H9 (cell line): ENCODE results near the gene PTPN12. TPM values are rescaled to one million over a fixed set of nuclear protein-coding genes. Genes with fewer than 3 reads are reported as not detected.

Experiments used
- DNase-seq: peaks from one replicate; pipeline ENCODE4 v3.0.0-alpha.2; 2017
- H2AFZ ChIP-seq: one replicate; pipeline ENCODE4 v1.6.1; 2013; ENCODE audit warnings: mild to moderate bottlenecking, low read length, control low read depth, moderate library complexity
- H2AK5ac ChIP-seq: 2 replicates; pipeline ENCODE4 v1.6.1; 2013; ENCODE audit warnings: low read length, control low read depth, mixed read lengths; ENCODE audit not compliant: insufficient read length
- H2BK120ac ChIP-seq: one replicate; pipeline ENCODE4 v1.6.1; 2013; ENCODE audit warnings: low read depth, mild to moderate bottlenecking, low read length, control low read depth, inconsistent platforms; ENCODE audit not compliant: poor library complexity, severe bottlenecking
- H2BK12ac ChIP-seq: 2 replicates; pipeline ENCODE4 v1.6.1; 2013; ENCODE audit warnings: low read length, control low read depth, mixed read lengths, low read depth; ENCODE audit not compliant: insufficient read length
- H2BK15ac ChIP-seq: 2 replicates; pipeline ENCODE4 v1.6.1; 2013; ENCODE audit warnings: low read depth, low read length, control low read depth
- H2BK20ac ChIP-seq: one replicate; pipeline ENCODE4 v1.6.1; 2013; ENCODE audit warnings: low read depth, mild to moderate bottlenecking, low read length, control low read depth, inconsistent platforms; ENCODE audit not compliant: poor library complexity, severe bottlenecking
- H2BK5ac ChIP-seq: 2 replicates; pipeline ENCODE4 v1.6.1; 2013; ENCODE audit warnings: low read length, control low read depth, mixed read lengths; ENCODE audit not compliant: insufficient read length
- H3K14ac ChIP-seq: 2 replicates; pipeline ENCODE4 v1.6.1; 2013; ENCODE audit warnings: low read length, control low read depth; ENCODE audit not compliant: insufficient read depth
- H3K18ac ChIP-seq: 2 replicates; pipeline ENCODE4 v1.6.1; 2013; ENCODE audit warnings: low read depth, mild to moderate bottlenecking, mixed read lengths, low read length, control low read depth; ENCODE audit not compliant: insufficient read length
- H3K23ac ChIP-seq: 2 replicates; pipeline ENCODE4 v1.6.1; 2013; ENCODE audit warnings: low read length, control low read depth, mixed read lengths, low read depth; ENCODE audit not compliant: insufficient read length
- H3K23me2 ChIP-seq: 2 replicates; pipeline ENCODE4 v1.6.1; 2013; ENCODE audit warnings: low read depth, mild to moderate bottlenecking, mixed read lengths, low read length, control low read depth; ENCODE audit not compliant: insufficient read length, poor library complexity, severe bottlenecking
- H3K27ac ChIP-seq: 2 replicates; pipeline ENCODE4 v1.5.1; 2013; ENCODE audit warnings: low read length, control low read depth, mixed read lengths, low read depth; ENCODE audit not compliant: insufficient read length
- H3K27me3 ChIP-seq: 2 replicates; pipeline ENCODE4 v1.6.1; 2013; ENCODE audit warnings: low read length, control low read depth, inconsistent platforms; ENCODE audit not compliant: insufficient read depth
- H3K4ac ChIP-seq: 2 replicates; pipeline ENCODE4 v1.6.1; 2013; ENCODE audit warnings: low read depth, mild to moderate bottlenecking, control low read depth, inconsistent platforms, low read length, moderate library complexity
- H3K4me1 ChIP-seq: 2 replicates; pipeline ENCODE4 v1.6.1; 2013; ENCODE audit warnings: low read length, control low read depth, inconsistent platforms; ENCODE audit not compliant: insufficient read depth
- H3K4me2 ChIP-seq: 2 replicates; pipeline ENCODE4 v1.6.1; 2013; ENCODE audit warnings: low read length, control low read depth, mixed read lengths; ENCODE audit not compliant: insufficient read length, insufficient read depth
- H3K56ac ChIP-seq: 2 replicates; pipeline ENCODE4 v1.6.1; 2013; ENCODE audit warnings: low read depth, mild to moderate bottlenecking, mixed read lengths, low read length, control low read depth; ENCODE audit not compliant: insufficient read length
- H3K79me1 ChIP-seq: 2 replicates; pipeline ENCODE4 v1.6.1; 2013; ENCODE audit warnings: low read depth, mild to moderate bottlenecking, moderate library complexity, low read length, control low read depth, inconsistent platforms; ENCODE audit not compliant: insufficient read depth, poor library complexity, severe bottlenecking
- H3K79me2 ChIP-seq: 2 replicates; pipeline ENCODE4 v1.6.1; 2013; ENCODE audit warnings: low read length, control low read depth, inconsistent platforms; ENCODE audit not compliant: insufficient read depth
- H3K9ac ChIP-seq: 2 replicates; pipeline ENCODE4 v1.6.1; 2013; ENCODE audit warnings: low read length, control low read depth, mixed read lengths; ENCODE audit not compliant: insufficient read length; ENCODE audit errors: extremely low read depth
- H3K9me3 ChIP-seq: one replicate; pipeline ENCODE4 v1.6.1; 2013; ENCODE audit warnings: low read depth, low read length, inconsistent platforms; ENCODE audit not compliant: control insufficient read depth
- H3T11ph ChIP-seq: one replicate; pipeline ENCODE4 v1.6.1; 2013; ENCODE audit warnings: mild to moderate bottlenecking, low read length, control low read depth, inconsistent platforms
- H4K20me1 ChIP-seq: one replicate; pipeline ENCODE4 v1.6.1; 2013; ENCODE audit not compliant: control insufficient read depth, insufficient read length, insufficient read depth
- H4K5ac ChIP-seq: 2 replicates; pipeline ENCODE4 v1.6.1; 2013; ENCODE audit warnings: low read depth, mild to moderate bottlenecking, mixed read lengths, low read length, control low read depth; ENCODE audit not compliant: insufficient read length
- H4K8ac ChIP-seq: replicated peaks from 2 replicates; pipeline ENCODE4 v1.6.1; 2013; ENCODE audit warnings: low read length, control low read depth, mixed read lengths, low read depth; ENCODE audit not compliant: insufficient read length
- H4K91ac ChIP-seq: 2 replicates; pipeline ENCODE4 v1.6.1; 2013; ENCODE audit warnings: low read depth, mild to moderate bottlenecking, moderate library complexity, mixed read lengths, low read length, control low read depth; ENCODE audit not compliant: insufficient read length
- H3K27ac Mint-ChIP-seq, 3 experiments: 2 replicates in 2 of 3; 3 replicates in 1 of 3; pipeline ENCODE4 v1.8.0; 2020 to 2021; ENCODE audit warnings: mixed read lengths in 3 of 3, mild to moderate bottlenecking in 1 of 3, moderate library complexity in 1 of 3
- H3K27me3 Mint-ChIP-seq: 2 replicates; pipeline ENCODE4 v1.8.0; 2021; ENCODE audit warnings: low read depth, mild to moderate bottlenecking, moderate library complexity, mixed read lengths
- H3K36me3 Mint-ChIP-seq, 3 experiments: 2 replicates in 2 of 3; 3 replicates in 1 of 3; pipeline ENCODE4 v1.8.0; 2020 to 2021; ENCODE audit warnings: low read depth in 3 of 3, mixed read lengths in 3 of 3; ENCODE audit not compliant: insufficient read depth in 1 of 3
- H3K4me1 Mint-ChIP-seq, 2 experiments: 2 replicates each; pipeline ENCODE4 v1.8.0; 2020; ENCODE audit warnings: mixed read lengths in 2 of 2
- H3K4me3 Mint-ChIP-seq, 2 experiments: 2 replicates in 1 of 2; 3 replicates in 1 of 2; pipeline ENCODE4 v1.8.0; 2020 to 2021; ENCODE audit warnings: mild to moderate bottlenecking in 2 of 2, mixed read lengths in 2 of 2, moderate library complexity in 1 of 2
- H3K9me3 Mint-ChIP-seq, 2 experiments: 2 replicates in 1 of 2; 3 replicates in 1 of 2; pipeline ENCODE4 v1.8.0; 2020; ENCODE audit warnings: mild to moderate bottlenecking in 2 of 2, mixed read lengths in 2 of 2, moderate library complexity in 1 of 2
- total RNA-seq: library from RNA; stranded (reverse); gene quantifications from 2 replicates; pipeline ENCODE4 v1.2.1, GENCODE V29; 2021
- TF ChIP-seq, protein P1 (sequence below): fragments of 200-600 bp; sonication (generic); conservative IDR thresholded peaks from 3 replicates; pipeline ENCODE4 v1.8.0; 2021; ENCODE audit warnings: antibody characterized with exemption, mild to moderate bottlenecking

PTPN12 gene
- total RNA-seq, 1 experiment from 2014 or later = 128 TPM

DNA sequence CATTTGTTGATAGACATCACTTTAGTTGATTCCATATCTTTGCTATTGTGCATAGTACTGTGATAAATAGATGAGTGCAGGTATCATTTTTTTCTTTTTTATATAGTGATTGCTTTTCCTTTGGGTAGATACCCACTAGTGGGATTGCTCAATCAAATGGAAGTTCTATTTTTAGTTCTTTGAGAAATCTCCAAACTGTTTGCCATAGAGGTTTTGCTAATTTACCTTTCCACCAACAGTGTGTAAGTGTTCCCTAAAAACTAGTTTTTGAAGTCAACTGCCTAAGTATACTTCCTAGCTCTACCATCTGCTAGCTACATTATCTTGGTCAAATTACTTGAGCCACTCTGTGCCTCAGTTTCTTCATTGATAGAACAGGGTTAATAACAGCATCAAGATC lies 127.6 kb downstream of the PTPN12 start:
- Histone ChIP-seq H3K27me3 (no peaks in the 10 kb centered on the region), H3K18ac (no peak overlapping the region), H3K4me1 (no peaks in the 10 kb centered on the region), H2BK120ac (no peak overlapping the region), H4K20me1 (no peaks in the 10 kb centered on the region), H3K4ac (no peak overlapping the region), H3K56ac (no peak overlapping the region), H3K23me2 (no peaks in the 10 kb centered on the region), H2BK5ac (no peak overlapping the region), H3K9ac (no peak overlapping the region), H2AFZ (no peak overlapping the region), H2BK20ac (no peak overlapping the region), H3T11ph (no peak overlapping the region), H4K8ac (no peak overlapping the region), H3K23ac (no peak overlapping the region), H2BK12ac (no peak overlapping the region), H3K14ac (no peak overlapping the region), H2BK15ac (no peak overlapping the region), H4K5ac (no peak overlapping the region), H4K91ac (no peak overlapping the region), H3K4me2 (no peak overlapping the region), H2AK5ac (no peak overlapping the region), H3K27ac (no peak overlapping the region), H3K79me2 (no peaks in the 10 kb centered on the region), H3K79me1 (no peaks in the 10 kb centered on the region), H3K9me3 (no peaks in the 10 kb centered on the region)
- Mint-ChIP-seq H3K27me3 (no peaks in the 10 kb centered on the region), H3K4me3 (no peak overlapping the region), H3K36me3 (peaks cover 0 to 6% (median 0%) of the 10 kb centered on the region in 3 experiments; a peak in 4 of 7 replicates), H3K4me1 (peaks cover 4 to 6% of the 10 kb centered on the region in 2 experiments), H3K27ac (no peak overlapping the region), H3K9me3 (no peaks in the 10 kb centered on the region; a peak in 2 of 5 replicates)
- TF ChIP-seq, protein P1, sequence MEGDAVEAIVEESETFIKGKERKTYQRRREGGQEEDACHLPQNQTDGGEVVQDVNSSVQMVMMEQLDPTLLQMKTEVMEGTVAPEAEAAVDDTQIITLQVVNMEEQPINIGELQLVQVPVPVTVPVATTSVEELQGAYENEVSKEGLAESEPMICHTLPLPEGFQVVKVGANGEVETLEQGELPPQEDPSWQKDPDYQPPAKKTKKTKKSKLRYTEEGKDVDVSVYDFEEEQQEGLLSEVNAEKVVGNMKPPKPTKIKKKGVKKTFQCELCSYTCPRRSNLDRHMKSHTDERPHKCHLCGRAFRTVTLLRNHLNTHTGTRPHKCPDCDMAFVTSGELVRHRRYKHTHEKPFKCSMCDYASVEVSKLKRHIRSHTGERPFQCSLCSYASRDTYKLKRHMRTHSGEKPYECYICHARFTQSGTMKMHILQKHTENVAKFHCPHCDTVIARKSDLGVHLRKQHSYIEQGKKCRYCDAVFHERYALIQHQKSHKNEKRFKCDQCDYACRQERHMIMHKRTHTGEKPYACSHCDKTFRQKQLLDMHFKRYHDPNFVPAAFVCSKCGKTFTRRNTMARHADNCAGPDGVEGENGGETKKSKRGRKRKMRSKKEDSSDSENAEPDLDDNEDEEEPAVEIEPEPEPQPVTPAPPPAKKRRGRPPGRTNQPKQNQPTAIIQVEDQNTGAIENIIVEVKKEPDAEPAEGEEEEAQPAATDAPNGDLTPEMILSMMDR = no peak
- no peak for DNase-seq
